ENCODE measurements around the gene ZNF415.

- TF ChIP-seq CTCF (IDR thresholded peaks at IDR 0.05; ENCODE audit: borderline replicate concordance, extremely low read depth, low read length, poor library complexity, severe bottlenecking) (no peak), EZH2 (IDR thresholded peaks at IDR 0.05; ENCODE audit: borderline replicate concordance, low read depth, low read length, severe bottlenecking) (no peak)
Observed at GRCh38 chr19:53057904-53058580, 74.7 kb downstream of the ZNF415 start.
